Measurements from ENCODE around the gene RBFOX2.

The RBFOX2 gene

GRCh38 chr22:36010090-36010489 lies 18.5 kb downstream of the RBFOX2 start:
- no peak for DNase-seq (ENCODE audit: low read depth)
- no peak for TF ChIP-seq CTCF (conservative IDR thresholded peaks at IDR 0.05; ENCODE audit: low read length)
- no peak overlapping the region for H3K4me3 ChIP-seq (ENCODE audit: low read length)

GRCh38 chr22:36009085-36009484 lies 19.5 kb downstream of the RBFOX2 start:
- no peak overlapping the region for H3K4me3 ChIP-seq (ENCODE audit: low read length)
- no peak for TF ChIP-seq CTCF (conservative IDR thresholded peaks at IDR 0.05; ENCODE audit: low read length)
- peak; percentile 59 for DNase-seq (ENCODE audit: low read depth)

GRCh38 chr22:36008565-36008964 lies 20.1 kb downstream of the RBFOX2 start:
- DNase-seq (ENCODE audit: low read depth) = no peak
- no peak overlapping the region for H3K4me3 ChIP-seq (ENCODE audit: low read length)
- no peak for TF ChIP-seq CTCF (conservative IDR thresholded peaks at IDR 0.05; ENCODE audit: low read length)

- TF ChIP-seq CTCF (conservative IDR thresholded peaks at IDR 0.05; ENCODE audit: low read length) = no peak
- DNase-seq (ENCODE audit: low read depth) = no peak
- no peak overlapping the region for H3K4me3 ChIP-seq (ENCODE audit: low read length)
Observed at GRCh38 chr22:36008131-36008530, 20.5 kb downstream of the RBFOX2 start.

GRCh38 chr22:36003972-36004674 lies 24.5 kb downstream of the RBFOX2 start:
- no peak for DNase-seq (ENCODE audit: low read depth)
- TF ChIP-seq CTCF (conservative IDR thresholded peaks at IDR 0.05; ENCODE audit: low read length) = no peak

GRCh38 chr22:36002718-36003260 lies 25.8 kb downstream of the RBFOX2 start:
- no peak overlapping the region for H3K4me3 ChIP-seq (ENCODE audit: low read length)
- TF ChIP-seq CTCF (conservative IDR thresholded peaks at IDR 0.05; ENCODE audit: low read length) = no peak
- DNase-seq (ENCODE audit: low read depth) = no peak

More at GRCh38 chr22:36003972-36004674, 24.5 kb downstream of the RBFOX2 start:
- H3K4me3 ChIP-seq (ENCODE audit: low read length) = no peak overlapping the region

GRCh38 chr22:36002084-36002483 lies 26.5 kb downstream of the RBFOX2 start:
- H3K4me3 ChIP-seq (ENCODE audit: low read length) = no peak overlapping the region
- no peak for DNase-seq (ENCODE audit: low read depth)
- no peak for TF ChIP-seq CTCF (conservative IDR thresholded peaks at IDR 0.05; ENCODE audit: low read length)
